Fibroblast of skin of right quadriceps (primary cell): ENCODE measurements around the gene POLR2J3.

Experiments used
- DNase-seq: peaks from one replicate; pipeline ENCODE4 v3.0.0-alpha.2; 2013

Gene POLR2J3

DNA sequence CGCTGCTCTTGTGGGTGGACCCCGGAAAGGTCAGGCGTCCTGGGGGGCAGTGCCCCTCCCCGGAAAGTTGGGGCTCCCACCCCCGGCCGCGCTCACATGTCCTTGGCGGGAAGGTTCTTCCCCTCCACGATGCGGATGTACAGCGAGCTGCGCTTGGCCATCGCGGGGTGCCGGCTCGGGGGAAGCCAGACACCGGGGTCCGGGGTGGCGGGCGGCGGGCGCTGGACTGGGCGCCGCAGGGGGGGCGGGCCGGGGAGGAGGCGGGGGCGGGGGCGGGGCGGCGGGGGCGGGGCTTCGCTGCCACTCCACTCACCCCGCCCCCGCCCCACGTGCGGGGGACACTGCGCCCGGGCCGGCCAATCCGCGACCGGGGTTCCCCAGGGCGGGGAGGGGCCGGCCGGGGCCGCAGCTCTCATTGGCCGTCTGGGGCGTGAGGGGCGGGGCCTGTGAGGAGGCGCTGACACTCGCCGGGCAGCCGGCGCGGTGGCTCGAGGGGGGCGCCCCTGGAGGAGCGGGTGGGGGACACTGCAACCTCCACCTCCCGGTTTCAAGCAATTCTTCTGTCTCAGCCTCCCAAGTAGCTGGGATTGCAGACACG is 54.7 kb downstream of the POLR2J3 start, which contains the start of gene RASA4B:
Gene RASA4B (minus strand): TSS at position 228 of the 598 bp plus-strand sequence. CDS start 67 bp downstream, at position 161.
- peak; percentile 8 for DNase-seq
